ENCODE measurements around the gene RNF224. TPM values are rescaled to one million over a fixed set of nuclear protein-coding genes. Genes with fewer than 3 reads are reported as not detected.

Gene RNF224
- polyA plus RNA-seq, 2 of the 4 experiments (the other 2 are of a cell fraction), result 0.04 TPM; not detected in 1

DNA sequence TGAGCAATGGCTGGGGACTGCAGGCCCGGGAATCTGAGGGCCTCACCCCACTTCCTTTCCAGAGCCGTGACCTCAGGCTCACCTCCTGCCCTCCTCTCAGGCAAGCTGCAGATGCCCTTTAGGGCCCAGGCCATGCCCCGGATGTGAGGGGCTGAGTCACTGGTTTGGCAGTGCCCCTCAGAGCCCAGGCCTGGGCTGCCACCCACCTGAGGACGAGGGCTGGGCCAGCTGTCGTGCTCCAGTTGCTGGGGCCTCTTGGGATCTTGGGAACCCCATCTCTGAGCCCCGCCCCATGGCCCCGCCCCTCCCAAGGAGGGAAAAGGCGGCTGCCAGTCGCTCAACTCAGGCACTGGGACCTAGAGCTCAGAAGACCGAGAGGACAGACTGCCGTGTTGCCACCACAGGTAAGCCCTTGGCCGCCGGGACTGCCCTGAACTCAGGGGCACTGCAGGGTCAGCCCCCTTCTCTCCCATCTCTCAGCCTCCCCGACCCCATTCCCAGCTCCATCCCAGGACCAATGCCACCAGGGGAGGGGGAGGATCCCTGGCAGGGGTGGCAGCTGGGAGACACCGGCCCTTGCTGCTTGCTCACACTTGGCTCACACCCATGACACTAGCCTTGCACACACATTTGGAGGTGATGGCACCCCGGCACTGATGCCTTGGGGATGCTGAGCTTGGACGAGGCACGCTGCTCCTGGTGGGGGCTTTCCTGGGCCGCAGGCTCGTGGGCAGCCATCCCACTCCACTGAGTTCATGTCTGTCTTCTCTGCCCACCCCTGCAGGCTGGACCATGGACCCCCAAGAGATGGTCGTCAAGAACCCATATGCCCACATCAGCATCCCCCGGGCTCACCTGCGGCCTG lies 2.2 kb upstream of the RNF224 start, which contains the start of gene CYSRT1:
Gene CYSRT1 (plus strand): TSS at position 345 of the 865 bp plus-strand sequence. CDS start 448 bp downstream, at position 793.
- Histone ChIP-seq H3K27ac (peak within 1 kb of the TSS; percentile 89 to 93), H3K9me3 (no peaks in the 10 kb centered on the region), H3K4me1 (peaks cover 61% of the 10 kb centered on the region), H3K4me2 (peak within 1 kb of the TSS; percentile 98), H3K4me3 (peak within 1 kb of the TSS; percentile 72)
- ChIA-PET POLR2A (interaction anchor here (0.5 to 3.5 kb wide), 4 partner anchors 15 to 74 kb away, joined by 3 to 27 read pairs (median 24); partner anchors contain the start of genes ANAPC2, SSNA1, TPRN and TUBB4B), CTCF (interaction anchor here (0.7 to 10.1 kb wide), 15 partner anchors 10 to 196 kb away, joined by 3 to 113 read pairs (median 5); partner anchors contain the start of genes ANAPC2, SSNA1, TPRN and TUBB4B)
- DNase-seq (ENCODE audit: low read depth in 1 of 2, low spot score in 1 of 2) (no peak), FAIRE-seq (no peak), ATAC-seq (no peak)
- TF ChIP-seq NPAS2 (CRISPR knock-in tag; IDR thresholded peaks at IDR 0.05; ENCODE audit: borderline replicate concordance) (no peak), HDAC2 (IDR thresholded peaks at IDR 0.05) (no peak)
- TF ChIP-seq, protein P1, sequence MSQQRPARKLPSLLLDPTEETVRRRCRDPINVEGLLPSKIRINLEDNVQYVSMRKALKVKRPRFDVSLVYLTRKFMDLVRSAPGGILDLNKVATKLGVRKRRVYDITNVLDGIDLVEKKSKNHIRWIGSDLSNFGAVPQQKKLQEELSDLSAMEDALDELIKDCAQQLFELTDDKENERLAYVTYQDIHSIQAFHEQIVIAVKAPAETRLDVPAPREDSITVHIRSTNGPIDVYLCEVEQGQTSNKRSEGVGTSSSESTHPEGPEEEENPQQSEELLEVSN (IDR thresholded peaks at IDR 0.05; ENCODE audit: borderline replicate concordance, low read depth), result no peak
- WGBS (ENCODE audit: missing lambda C conversion rate), result 69% methylated on average over 9 of the region's 23 CpGs

DNA sequence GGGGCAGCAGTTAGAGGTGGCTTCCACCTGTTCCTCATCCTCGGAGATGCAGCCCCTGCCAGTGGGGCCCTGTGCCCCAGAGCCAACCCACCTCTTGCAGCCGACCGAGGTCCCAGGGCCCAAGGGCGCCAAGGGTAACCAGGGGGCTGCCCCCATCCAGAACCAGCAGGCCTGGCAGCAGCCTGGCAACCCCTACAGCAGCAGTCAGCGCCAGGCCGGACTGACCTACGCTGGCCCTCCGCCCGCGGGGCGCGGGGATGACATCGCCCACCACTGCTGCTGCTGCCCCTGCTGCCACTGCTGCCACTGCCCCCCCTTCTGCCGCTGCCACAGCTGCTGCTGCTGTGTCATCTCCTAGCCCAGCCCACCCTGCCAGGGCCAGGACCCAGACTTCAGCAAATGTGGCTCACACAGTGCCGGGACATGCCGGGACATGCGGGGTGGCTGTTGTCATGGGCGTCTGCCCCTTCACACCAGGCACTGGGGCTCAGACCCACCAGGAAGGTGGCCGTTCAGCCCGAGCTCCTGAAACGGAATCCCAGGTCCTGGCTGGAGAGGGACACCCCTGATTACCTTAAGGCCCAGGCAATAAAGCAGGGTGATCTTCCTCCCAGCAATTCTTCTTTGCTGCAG lies 1.5 kb upstream of the RNF224 start:
- DNase-seq (ENCODE audit: low read depth in 1 of 2, low spot score in 1 of 2) (no peak), ATAC-seq (no peak), FAIRE-seq (no peak)
- CTCF ChIA-PET, result interaction anchor here (1.0 to 10.1 kb wide), 24 partner anchors 9 to 299 kb away, joined by 3 to 113 read pairs (median 8); partner anchors contain the start of genes ANAPC2, LRRC26, MAN1B1 and NDOR1
- no peaks in the 10 kb centered on the region for H3K9me3 ChIP-seq
- POLR2A ChIA-PET, result interaction anchor here (0.6 to 3.5 kb wide), 4 partner anchors 15 to 65 kb away, joined by 3 to 27 read pairs (median 18); partner anchors contain the start of genes ANAPC2, SSNA1, TPRN and TUBB4B
- H3K4me3 ChIP-seq, result no peak overlapping the region
- TF ChIP-seq MAZ (IDR thresholded peaks at IDR 0.05; ENCODE audit: borderline replicate concordance, low read depth, low read length) (no peak), KDM1A (IDR thresholded peaks at IDR 0.05; ENCODE audit: low read depth) (no peak), CHD4 (IDR thresholded peaks at IDR 0.05; ENCODE audit: borderline replicate concordance) (no peak), BHLHE40 (IDR thresholded peaks at IDR 0.05; ENCODE audit: low read depth, low read length) (no peak)
- 100% methylated on average over 6 of the region's 21 CpGs for WGBS (ENCODE audit: missing lambda C conversion rate)
- peaks cover 69% of the 10 kb centered on the region for H3K4me1 ChIP-seq
- H3K27ac ChIP-seq, result peak overlapping the region; percentile 63 to 89; a peak in 5 of 6 replicates
- H3K4me2 ChIP-seq, result no peak overlapping the region

GRCh38 chr9:137226338-137227053 lies 806 bp upstream of the RNF224 start:
- peak; percentile 55 for TF ChIP-seq ZFP36 (IDR thresholded peaks at IDR 0.05; ENCODE audit: borderline replicate concordance, partially characterized antibody)
- no peak for TF ChIP-seq CHD2 (IDR thresholded peaks at IDR 0.05; ENCODE audit: low read length, partially characterized antibody)
- 0 out of 2 replicates have a peak, but pooled peaks have one; percentile 9 for TF ChIP-seq POLR2A (IDR thresholded peaks at IDR 0.05; ENCODE audit: low read length)
- no peak for TF ChIP-seq FOSL2 (IDR thresholded peaks at IDR 0.05)
- TF ChIP-seq FOSL2 (CRISPR knock-in tag; IDR thresholded peaks at IDR 0.05), result peak; percentile 16; the same call in 1 of the 2 replicates
- CTCF ChIA-PET, result interaction anchor here (0.6 to 10.1 kb wide), 37 partner anchors 10 to 440 kb away, joined by 3 to 113 read pairs (median 6); partner anchors contain the start of genes ANAPC2, LRRC26, MAN1B1 and NDOR1
- H3K4me3 ChIP-seq, result no peak overlapping the region
- no peaks in the 10 kb centered on the region for H3K9me3 ChIP-seq
- WGBS (ENCODE audit: missing lambda C conversion rate), result 69% methylated on average over 14 of the region's 18 CpGs
- DNase-seq (ENCODE audit: low read depth in 1 of 2, low spot score in 1 of 2) (peak in 1 of 2 experiments; percentile 52), FAIRE-seq (no peak), ATAC-seq (peak; percentile 2 to 11; a peak in 4 of 6 replicates)
- peaks cover 68% of the 10 kb centered on the region for H3K4me1 ChIP-seq
- peak overlapping the region; percentile 77 for H3K4me2 ChIP-seq
- H3K27ac ChIP-seq, result peak overlapping the region; percentile 63 to 89
- POLR2A ChIA-PET, result interaction anchor here (0.6 to 3.5 kb wide), 4 partner anchors 14 to 66 kb away, joined by 3 to 27 read pairs (median 6); partner anchors contain the start of genes ANAPC2, SSNA1 and TUBB4B

GRCh38 chr9:137227853-137228505 lies 677 bp downstream of the RNF224 start:
- POLR2A ChIA-PET, result interaction anchor here (1.5 to 3.5 kb wide), 3 partner anchors 12 to 65 kb away, joined by 3 to 27 read pairs (median 8); partner anchors contain the start of genes ANAPC2, SSNA1 and TUBB4B
- no peak for DNase-seq (ENCODE audit: low read depth in 1 of 2, low spot score in 1 of 2)

More at GRCh38 chr9:137227853-137228505, 677 bp downstream of the RNF224 start:
- Histone ChIP-seq H3K4me2 (peak overlapping the region; percentile 77), H3K4me1 (peaks cover 59% of the 10 kb centered on the region), H3K4me3 (no peak overlapping the region), H3K9me3 (no peaks in the 10 kb centered on the region), H3K27ac (no peak overlapping the region)
- TF ChIP-seq, protein P2, sequence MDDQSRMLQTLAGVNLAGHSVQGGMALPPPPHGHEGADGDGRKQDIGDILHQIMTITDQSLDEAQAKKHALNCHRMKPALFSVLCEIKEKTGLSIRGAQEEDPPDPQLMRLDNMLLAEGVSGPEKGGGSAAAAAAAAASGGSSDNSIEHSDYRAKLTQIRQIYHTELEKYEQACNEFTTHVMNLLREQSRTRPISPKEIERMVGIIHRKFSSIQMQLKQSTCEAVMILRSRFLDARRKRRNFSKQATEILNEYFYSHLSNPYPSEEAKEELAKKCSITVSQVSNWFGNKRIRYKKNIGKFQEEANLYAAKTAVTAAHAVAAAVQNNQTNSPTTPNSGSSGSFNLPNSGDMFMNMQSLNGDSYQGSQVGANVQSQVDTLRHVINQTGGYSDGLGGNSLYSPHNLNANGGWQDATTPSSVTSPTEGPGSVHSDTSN (IDR thresholded peaks at IDR 0.05), result peak; percentile 26; the same call in 1 of the 2 replicates
- TF ChIP-seq RAD21 (conservative IDR thresholded peaks at IDR 0.05 in 1 of 2, IDR thresholded peaks at IDR 0.05 in 1 of 2), result no peak
- no peak for FAIRE-seq
- no peak for ATAC-seq
- CTCF ChIA-PET, result interaction anchor here (0.5 to 10.1 kb wide), 31 partner anchors 11 to 421 kb away, joined by 3 to 113 read pairs (median 7); partner anchors contain the start of genes ANAPC2, LRRC26, NDOR1 and NELFB
- 37% methylated on average over 12 of the region's 18 CpGs for WGBS (ENCODE audit: missing lambda C conversion rate)
